Pericardium fibroblast (primary cell): ENCODE measurements around the gene GOLT1B. TPM values are rescaled to one million over a fixed set of nuclear protein-coding genes. Genes with fewer than 3 reads are reported as not detected.

Source experiments
- total RNA-seq: library from RNA; depleted of rRNA; stranded (reverse); fragments of >200 nt; gene quantifications from 2 replicates; pipeline ENCODE4 v1.2.3, GENCODE V29; 2015

The GOLT1B gene
- 28.4 and 36.4 TPM in 2 replicates for total RNA-seq

GRCh38 chr12:21501258-21502163 lies at the start of gene GOLT1B, which contains the start of gene RECQL:
GOLT1B (plus strand) TSS chr12:21501789; CDS start chr12:21501924, 135 bp downstream.
RECQL (minus strand) TSS chr12:21501635; CDS start chr12:21499570, 2,065 bp downstream.

GRCh38 chr12:21526053-21526452 lies 24.5 kb downstream of the GOLT1B start, which contains the start of gene SPX:
SPX (plus strand) TSS chr12:21526296; CDS start chr12:21526473, 177 bp downstream.

Other genes starting within 250 kb of the GOLT1B start
- gene SLCO1A2, start 166.9 kb upstream of the GOLT1B start, total RNA-seq, result not detected in 2 replicates
- not detected in 2 replicates for gene IAPP, start 128.9 kb upstream of the GOLT1B start, total RNA-seq
- 5.6 and 9.3 TPM in 2 replicates for gene PYROXD1, start 64.1 kb upstream of the GOLT1B start, total RNA-seq
- gene RECQL, start 154 bp upstream of the GOLT1B start, total RNA-seq, result 30.0 and 32.7 TPM in 2 replicates
- 0.93 and 10.4 TPM in 2 replicates for gene SPX, start 24.5 kb downstream of the GOLT1B start, total RNA-seq
- gene GYS2, start 103.1 kb downstream of the GOLT1B start, total RNA-seq, result not detected in 2 replicates
- 511 and 601 TPM in 2 replicates for gene LDHB, start 156.1 kb downstream of the GOLT1B start, total RNA-seq